ENCODE results near the gene ZNF343.
"Not testable (repeated sequence)": the region's sequence is repeated elsewhere in the genome, so short reads cannot be mapped to it uniquely, and the experiment has no call there.

DNA sequence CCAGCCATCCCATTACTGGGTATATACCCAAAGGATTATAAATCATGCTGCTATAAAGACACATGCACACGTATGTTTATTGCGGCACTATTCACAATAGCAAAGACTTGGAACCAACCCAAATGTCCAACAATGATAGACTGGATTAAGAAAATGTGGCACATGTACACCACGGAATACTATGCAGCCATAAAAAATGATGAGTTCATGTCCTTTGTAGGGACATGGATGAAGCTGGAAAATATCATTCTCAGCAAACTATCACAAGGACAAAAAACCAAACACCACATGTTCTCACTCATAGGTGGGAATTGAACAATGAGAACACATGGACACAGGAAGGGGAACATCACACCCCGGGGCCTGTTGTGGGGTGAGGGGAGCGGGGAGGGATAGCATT, 2.3 kb downstream of the ZNF343 start:
- TF ChIP-seq, protein P1, sequence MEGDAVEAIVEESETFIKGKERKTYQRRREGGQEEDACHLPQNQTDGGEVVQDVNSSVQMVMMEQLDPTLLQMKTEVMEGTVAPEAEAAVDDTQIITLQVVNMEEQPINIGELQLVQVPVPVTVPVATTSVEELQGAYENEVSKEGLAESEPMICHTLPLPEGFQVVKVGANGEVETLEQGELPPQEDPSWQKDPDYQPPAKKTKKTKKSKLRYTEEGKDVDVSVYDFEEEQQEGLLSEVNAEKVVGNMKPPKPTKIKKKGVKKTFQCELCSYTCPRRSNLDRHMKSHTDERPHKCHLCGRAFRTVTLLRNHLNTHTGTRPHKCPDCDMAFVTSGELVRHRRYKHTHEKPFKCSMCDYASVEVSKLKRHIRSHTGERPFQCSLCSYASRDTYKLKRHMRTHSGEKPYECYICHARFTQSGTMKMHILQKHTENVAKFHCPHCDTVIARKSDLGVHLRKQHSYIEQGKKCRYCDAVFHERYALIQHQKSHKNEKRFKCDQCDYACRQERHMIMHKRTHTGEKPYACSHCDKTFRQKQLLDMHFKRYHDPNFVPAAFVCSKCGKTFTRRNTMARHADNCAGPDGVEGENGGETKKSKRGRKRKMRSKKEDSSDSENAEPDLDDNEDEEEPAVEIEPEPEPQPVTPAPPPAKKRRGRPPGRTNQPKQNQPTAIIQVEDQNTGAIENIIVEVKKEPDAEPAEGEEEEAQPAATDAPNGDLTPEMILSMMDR (conservative IDR thresholded peaks at IDR 0.05 in 1 of 2, IDR thresholded peaks at IDR 0.05 in 1 of 2; ENCODE audit: extremely low read depth in 1 of 2, insufficient read depth in 1 of 2, low read depth in 1 of 2, low read length in 2 of 2) = not testable (repeated sequence)
- not testable (repeated sequence) for TF ChIP-seq EZH2 (IDR thresholded peaks at IDR 0.05; ENCODE audit: borderline replicate concordance, low read length)

Data from mammary epithelial cell (primary cell).